Measurements from ENCODE around the gene POLD4. TPM values are rescaled to one million over a fixed set of nuclear protein-coding genes. Genes with fewer than 3 reads are reported as not detected.

The POLD4 gene
- total RNA-seq, 4 donors from 2014 or later, result 65.7 to 87.3 (median 74.4) TPM

GRCh38 chr11:67366546-67366945, 13.2 kb upstream of the POLD4 start:
- Histone ChIP-seq H3K4me3 (peak overlapping the region in 1 of 2 donors; percentile 8), H3K4me1 (peaks cover 5 to 69% (median 54%) of the 10 kb centered on the region in 3 donors), H3K27me3 (no peaks in the 10 kb centered on the region), H3K9me3 (no peaks in the 10 kb centered on the region), H3K36me3 (peaks cover 0 to 18% of the 10 kb centered on the region in 2 donors), H3K27ac (peak overlapping the region; percentile 10 to 99 (median 90))
- peak; percentile 70 for ATAC-seq
- WGBS, 2 donors (ENCODE audit: low coverage in 1 of 2), result 10 to 18% methylated on average over 7 to 8 of the region's 8 CpGs
- peak; percentile 22 for TF ChIP-seq POLR2AphosphoS5 (IDR thresholded peaks at IDR 0.05)
- no peak for TF ChIP-seq EP300 (IDR thresholded peaks at IDR 0.05)

- TF ChIP-seq POLR2AphosphoS5 (IDR thresholded peaks at IDR 0.05) (no peak), CTCF (IDR thresholded peaks at IDR 0.05) (no peak), POLR2A (IDR thresholded peaks at IDR 0.05) (no peak), EP300 (IDR thresholded peaks at IDR 0.05) (no peak)
- WGBS, 2 donors (ENCODE audit: low coverage in 1 of 2), result 24 to 50% methylated on average over 9 to 11 of the region's 14 CpGs
- Histone ChIP-seq H3K27ac (peak overlapping the region; percentile 10 to 99 (median 90)), H3K27me3 (no peaks in the 10 kb centered on the region), H3K4me1 (peaks cover 5 to 63% (median 47%) of the 10 kb centered on the region in 3 donors), H3K4me3 (no peak overlapping the region), H3K9me3 (no peaks in the 10 kb centered on the region), H3K36me3 (peaks cover 0 to 18% of the 10 kb centered on the region in 2 donors)
- ATAC-seq, result no peak
Observed at GRCh38 chr11:67365736-67366444, 12.5 kb upstream of the POLD4 start.

- 78 to 81% methylated on average over 3 to 8 of the region's 24 CpGs for WGBS, 2 donors (ENCODE audit: low coverage in 1 of 2)
Observed at GRCh38 chr11:67364783-67365722, 11.7 kb upstream of the POLD4 start.

GRCh38 chr11:67364169-67364568, 10.8 kb upstream of the POLD4 start:
- TF ChIP-seq CTCF (IDR thresholded peaks at IDR 0.05), result no peak
- WGBS, 2 donors (ENCODE audit: low coverage in 1 of 2), result 80 to 93% methylated on average over 2 to 3 of the region's 3 CpGs
- H3K4me3 ChIP-seq, result no peak overlapping the region
- peaks cover 5 to 48% (median 31%) of the 10 kb centered on the region in 3 donors for H3K4me1 ChIP-seq
- H3K27me3 ChIP-seq, result no peaks in the 10 kb centered on the region
- no peak overlapping the region for H3K27ac ChIP-seq
- ATAC-seq, result no peak
- H3K36me3 ChIP-seq, result peaks cover 0 to 18% of the 10 kb centered on the region in 2 donors
- H3K9me3 ChIP-seq, result no peaks in the 10 kb centered on the region

More at GRCh38 chr11:67364783-67365722, 11.7 kb upstream of the POLD4 start:
- H3K27ac ChIP-seq, result peak overlapping the region in 3 of 4 donors; percentile 80 to 99 (median 99)
- peaks cover 5 to 54% (median 39%) of the 10 kb centered on the region in 3 donors for H3K4me1 ChIP-seq
- TF ChIP-seq CTCF (IDR thresholded peaks at IDR 0.05), result no peak
- H3K9me3 ChIP-seq, result no peaks in the 10 kb centered on the region
- H3K36me3 ChIP-seq, result peaks cover 0 to 18% of the 10 kb centered on the region in 2 donors
- no peak for ATAC-seq
- no peak overlapping the region for H3K4me3 ChIP-seq
- H3K27me3 ChIP-seq, result no peaks in the 10 kb centered on the region

- H3K4me1 ChIP-seq, result peaks cover 7 to 58% (median 41%) of the 10 kb centered on the region in 3 donors
- H3K27me3 ChIP-seq, result no peaks in the 10 kb centered on the region
- no peaks in the 10 kb centered on the region for H3K9me3 ChIP-seq
- peak overlapping the region in 3 of 4 donors; percentile 93 to 99 (median 95) for H3K27ac ChIP-seq
- TF ChIP-seq POLR2AphosphoS5 (IDR thresholded peaks at IDR 0.05) (peak; percentile 3), EP300 (IDR thresholded peaks at IDR 0.05) (no peak), POLR2A (IDR thresholded peaks at IDR 0.05) (no peak)
- no peak for ATAC-seq
- H3K36me3 ChIP-seq, result no peaks in the 10 kb centered on the region
- 75 to 88% methylated on average over 7 to 9 of the region's 12 CpGs for WGBS, 2 donors (ENCODE audit: low coverage in 1 of 2)
- no peak overlapping the region for H3K4me3 ChIP-seq
Observed at GRCh38 chr11:67357831-67358670, 4.7 kb upstream of the POLD4 start.
